H9 (cell line): ENCODE results near the gene SHTN1. TPM values are rescaled to one million over a fixed set of nuclear protein-coding genes. Genes with fewer than 3 reads are reported as not detected.
A peak's percentile ranks its signal among the peaks of the same experiment; 100 is the strongest.

ENCODE experiments used
- DNase-seq: peaks from one replicate; pipeline ENCODE4 v3.0.0-alpha.2; 2017
- H2AFZ ChIP-seq: one replicate; pipeline ENCODE4 v1.6.1; 2013; ENCODE audit warnings: mild to moderate bottlenecking, low read length, control low read depth, moderate library complexity
- H2AK5ac ChIP-seq: 2 replicates; pipeline ENCODE4 v1.6.1; 2013; ENCODE audit warnings: low read length, control low read depth, mixed read lengths; ENCODE audit not compliant: insufficient read length
- H2BK120ac ChIP-seq: one replicate; pipeline ENCODE4 v1.6.1; 2013; ENCODE audit warnings: low read depth, mild to moderate bottlenecking, low read length, control low read depth, inconsistent platforms; ENCODE audit not compliant: poor library complexity, severe bottlenecking
- H2BK12ac ChIP-seq: 2 replicates; pipeline ENCODE4 v1.6.1; 2013; ENCODE audit warnings: low read length, control low read depth, mixed read lengths, low read depth; ENCODE audit not compliant: insufficient read length
- H2BK15ac ChIP-seq: 2 replicates; pipeline ENCODE4 v1.6.1; 2013; ENCODE audit warnings: low read depth, low read length, control low read depth
- H2BK20ac ChIP-seq: one replicate; pipeline ENCODE4 v1.6.1; 2013; ENCODE audit warnings: low read depth, mild to moderate bottlenecking, low read length, control low read depth, inconsistent platforms; ENCODE audit not compliant: poor library complexity, severe bottlenecking
- H2BK5ac ChIP-seq: 2 replicates; pipeline ENCODE4 v1.6.1; 2013; ENCODE audit warnings: low read length, control low read depth, mixed read lengths; ENCODE audit not compliant: insufficient read length
- H3K14ac ChIP-seq: 2 replicates; pipeline ENCODE4 v1.6.1; 2013; ENCODE audit warnings: low read length, control low read depth; ENCODE audit not compliant: insufficient read depth
- H3K18ac ChIP-seq: 2 replicates; pipeline ENCODE4 v1.6.1; 2013; ENCODE audit warnings: low read depth, mild to moderate bottlenecking, mixed read lengths, low read length, control low read depth; ENCODE audit not compliant: insufficient read length
- H3K23ac ChIP-seq: 2 replicates; pipeline ENCODE4 v1.6.1; 2013; ENCODE audit warnings: low read length, control low read depth, mixed read lengths, low read depth; ENCODE audit not compliant: insufficient read length
- H3K23me2 ChIP-seq: 2 replicates; pipeline ENCODE4 v1.6.1; 2013; ENCODE audit warnings: low read depth, mild to moderate bottlenecking, mixed read lengths, low read length, control low read depth; ENCODE audit not compliant: insufficient read length, poor library complexity, severe bottlenecking
- H3K27ac ChIP-seq: 2 replicates; pipeline ENCODE4 v1.5.1; 2013; ENCODE audit warnings: low read length, control low read depth, mixed read lengths, low read depth; ENCODE audit not compliant: insufficient read length
- H3K27me3 ChIP-seq: 2 replicates; pipeline ENCODE4 v1.6.1; 2013; ENCODE audit warnings: low read length, control low read depth, inconsistent platforms; ENCODE audit not compliant: insufficient read depth
- H3K4ac ChIP-seq: 2 replicates; pipeline ENCODE4 v1.6.1; 2013; ENCODE audit warnings: low read depth, mild to moderate bottlenecking, control low read depth, inconsistent platforms, low read length, moderate library complexity
- H3K4me1 ChIP-seq: 2 replicates; pipeline ENCODE4 v1.6.1; 2013; ENCODE audit warnings: low read length, control low read depth, inconsistent platforms; ENCODE audit not compliant: insufficient read depth
- H3K4me2 ChIP-seq: 2 replicates; pipeline ENCODE4 v1.6.1; 2013; ENCODE audit warnings: low read length, control low read depth, mixed read lengths; ENCODE audit not compliant: insufficient read length, insufficient read depth
- H3K56ac ChIP-seq: 2 replicates; pipeline ENCODE4 v1.6.1; 2013; ENCODE audit warnings: low read depth, mild to moderate bottlenecking, mixed read lengths, low read length, control low read depth; ENCODE audit not compliant: insufficient read length
- H3K79me1 ChIP-seq: 2 replicates; pipeline ENCODE4 v1.6.1; 2013; ENCODE audit warnings: low read depth, mild to moderate bottlenecking, moderate library complexity, low read length, control low read depth, inconsistent platforms; ENCODE audit not compliant: insufficient read depth, poor library complexity, severe bottlenecking
- H3K79me2 ChIP-seq: 2 replicates; pipeline ENCODE4 v1.6.1; 2013; ENCODE audit warnings: low read length, control low read depth, inconsistent platforms; ENCODE audit not compliant: insufficient read depth
- H3K9ac ChIP-seq: 2 replicates; pipeline ENCODE4 v1.6.1; 2013; ENCODE audit warnings: low read length, control low read depth, mixed read lengths; ENCODE audit not compliant: insufficient read length; ENCODE audit errors: extremely low read depth
- H3K9me3 ChIP-seq: one replicate; pipeline ENCODE4 v1.6.1; 2013; ENCODE audit warnings: low read depth, low read length, inconsistent platforms; ENCODE audit not compliant: control insufficient read depth
- H3T11ph ChIP-seq: one replicate; pipeline ENCODE4 v1.6.1; 2013; ENCODE audit warnings: mild to moderate bottlenecking, low read length, control low read depth, inconsistent platforms
- H4K20me1 ChIP-seq: one replicate; pipeline ENCODE4 v1.6.1; 2013; ENCODE audit not compliant: control insufficient read depth, insufficient read length, insufficient read depth
- H4K5ac ChIP-seq: 2 replicates; pipeline ENCODE4 v1.6.1; 2013; ENCODE audit warnings: low read depth, mild to moderate bottlenecking, mixed read lengths, low read length, control low read depth; ENCODE audit not compliant: insufficient read length
- H4K8ac ChIP-seq: replicated peaks from 2 replicates; pipeline ENCODE4 v1.6.1; 2013; ENCODE audit warnings: low read length, control low read depth, mixed read lengths, low read depth; ENCODE audit not compliant: insufficient read length
- H4K91ac ChIP-seq: 2 replicates; pipeline ENCODE4 v1.6.1; 2013; ENCODE audit warnings: low read depth, mild to moderate bottlenecking, moderate library complexity, mixed read lengths, low read length, control low read depth; ENCODE audit not compliant: insufficient read length
- H3K27ac Mint-ChIP-seq, 3 experiments: 2 replicates in 2 of 3; 3 replicates in 1 of 3; pipeline ENCODE4 v1.8.0; 2020 to 2021; ENCODE audit warnings: mixed read lengths in 3 of 3, mild to moderate bottlenecking in 1 of 3, moderate library complexity in 1 of 3
- H3K27me3 Mint-ChIP-seq: 2 replicates; pipeline ENCODE4 v1.8.0; 2021; ENCODE audit warnings: low read depth, mild to moderate bottlenecking, moderate library complexity, mixed read lengths
- H3K36me3 Mint-ChIP-seq, 3 experiments: 2 replicates in 2 of 3; 3 replicates in 1 of 3; pipeline ENCODE4 v1.8.0; 2020 to 2021; ENCODE audit warnings: low read depth in 3 of 3, mixed read lengths in 3 of 3; ENCODE audit not compliant: insufficient read depth in 1 of 3
- H3K4me1 Mint-ChIP-seq, 2 experiments: 2 replicates each; pipeline ENCODE4 v1.8.0; 2020; ENCODE audit warnings: mixed read lengths in 2 of 2
- H3K4me3 Mint-ChIP-seq, 2 experiments: 2 replicates in 1 of 2; 3 replicates in 1 of 2; pipeline ENCODE4 v1.8.0; 2020 to 2021; ENCODE audit warnings: mild to moderate bottlenecking in 2 of 2, mixed read lengths in 2 of 2, moderate library complexity in 1 of 2
- H3K9me3 Mint-ChIP-seq, 2 experiments: 2 replicates in 1 of 2; 3 replicates in 1 of 2; pipeline ENCODE4 v1.8.0; 2020; ENCODE audit warnings: mild to moderate bottlenecking in 2 of 2, mixed read lengths in 2 of 2, moderate library complexity in 1 of 2
- WGBS: extraction: QIAGEN DNeasy Blood & Tissue Kit; methylation state at CpG from one replicate; pipeline ENCODE4 v1.1.7; 2013; ENCODE audit warnings: missing lambda C conversion rate, low lambda C conversion rate, mixed read lengths; ENCODE audit not compliant: insufficient read length; ENCODE audit errors: extremely low coverage; 5-methylcytosine and 5-hydroxymethylcytosine counted together
- total RNA-seq: library from RNA; stranded (reverse); gene quantifications from 2 replicates; pipeline ENCODE4 v1.2.1, GENCODE V29; 2021
- TF ChIP-seq, protein P1 (sequence below): fragments of 200-600 bp; sonication (generic); conservative IDR thresholded peaks from 3 replicates; pipeline ENCODE4 v1.8.0; 2021; ENCODE audit warnings: antibody characterized with exemption, mild to moderate bottlenecking

Gene SHTN1
- total RNA-seq, 1 experiment from 2014 or later, result 22.1 TPM

DNA sequence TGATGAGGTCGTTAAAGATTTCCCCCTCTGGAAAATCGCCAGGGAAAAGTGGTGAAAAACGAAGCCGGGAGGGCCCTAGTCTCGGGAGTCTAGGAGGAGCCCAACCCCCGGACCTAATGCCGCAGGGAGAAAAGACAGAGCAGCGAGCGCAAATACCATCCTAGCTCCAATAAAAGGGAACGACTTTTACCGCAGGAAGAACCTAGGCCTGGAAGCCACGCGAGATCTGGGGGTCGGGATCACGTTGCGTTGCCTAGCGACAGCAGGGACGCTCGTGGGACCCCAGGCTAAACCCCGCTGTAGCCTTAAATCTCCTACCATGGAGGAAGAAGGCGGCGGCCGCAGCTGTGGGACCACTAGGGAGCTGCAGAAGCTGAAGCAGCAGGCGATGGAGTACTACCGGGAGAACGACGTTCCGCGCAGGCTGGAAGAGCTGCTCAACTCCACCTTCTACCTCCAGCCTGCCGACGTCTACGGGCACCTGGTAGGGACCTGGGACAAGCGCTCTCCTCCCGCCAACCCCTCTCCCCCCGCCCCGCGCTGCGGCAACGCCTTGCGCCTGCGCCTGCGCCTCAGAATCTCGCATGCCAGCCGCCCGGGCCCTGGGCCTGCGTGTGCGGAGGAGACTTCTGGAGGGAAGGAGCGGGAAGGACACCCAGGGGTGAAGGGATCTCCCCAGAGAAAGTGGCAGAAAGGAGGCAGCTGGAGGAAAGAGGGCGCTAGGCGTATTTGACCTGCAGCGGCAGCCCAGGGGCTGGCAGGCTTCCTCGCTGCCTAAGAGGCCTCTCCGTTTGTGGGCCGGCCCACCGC, 155.5 kb downstream of the SHTN1 start, which contains the start of gene ENO4:
Gene ENO4 (plus strand): TSS at position 252 of the 810 bp plus-strand sequence. CDS start 68 bp downstream, at position 320.
- no CpG with 5 or more reads among the region's 55 CpGs for WGBS
- H4K20me1 ChIP-seq, result no peaks in the 10 kb centered on the region
- TF ChIP-seq, protein P1, sequence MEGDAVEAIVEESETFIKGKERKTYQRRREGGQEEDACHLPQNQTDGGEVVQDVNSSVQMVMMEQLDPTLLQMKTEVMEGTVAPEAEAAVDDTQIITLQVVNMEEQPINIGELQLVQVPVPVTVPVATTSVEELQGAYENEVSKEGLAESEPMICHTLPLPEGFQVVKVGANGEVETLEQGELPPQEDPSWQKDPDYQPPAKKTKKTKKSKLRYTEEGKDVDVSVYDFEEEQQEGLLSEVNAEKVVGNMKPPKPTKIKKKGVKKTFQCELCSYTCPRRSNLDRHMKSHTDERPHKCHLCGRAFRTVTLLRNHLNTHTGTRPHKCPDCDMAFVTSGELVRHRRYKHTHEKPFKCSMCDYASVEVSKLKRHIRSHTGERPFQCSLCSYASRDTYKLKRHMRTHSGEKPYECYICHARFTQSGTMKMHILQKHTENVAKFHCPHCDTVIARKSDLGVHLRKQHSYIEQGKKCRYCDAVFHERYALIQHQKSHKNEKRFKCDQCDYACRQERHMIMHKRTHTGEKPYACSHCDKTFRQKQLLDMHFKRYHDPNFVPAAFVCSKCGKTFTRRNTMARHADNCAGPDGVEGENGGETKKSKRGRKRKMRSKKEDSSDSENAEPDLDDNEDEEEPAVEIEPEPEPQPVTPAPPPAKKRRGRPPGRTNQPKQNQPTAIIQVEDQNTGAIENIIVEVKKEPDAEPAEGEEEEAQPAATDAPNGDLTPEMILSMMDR, result no peak
- H2AK5ac ChIP-seq, result no peak within 1 kb of the TSS
- H2BK5ac ChIP-seq, result no peak within 1 kb of the TSS
- no peak within 1 kb of the TSS for H3K23ac ChIP-seq
- H3K79me1 ChIP-seq, result no peaks in the 10 kb centered on the region
- H3K36me3 Mint-ChIP-seq, result no peaks in the 10 kb centered on the region; a peak in 1 of 7 replicates
- H3K9ac ChIP-seq, result peak within 1 kb of the TSS; percentile 44
- no peak within 1 kb of the TSS for H2BK20ac ChIP-seq
- no peak within 1 kb of the TSS for H3K56ac ChIP-seq
- no peaks in the 10 kb centered on the region; a peak in 1 of 5 replicates for H3K9me3 Mint-ChIP-seq
- no peak within 1 kb of the TSS for H3T11ph ChIP-seq
- peaks cover 9% of the 10 kb centered on the region for H3K23me2 ChIP-seq
- peak within 1 kb of the TSS; percentile 85 to 90 for H3K4me3 Mint-ChIP-seq
- DNase-seq, result peak; percentile 94
- H3K4me1 Mint-ChIP-seq, result peaks cover 28 to 30% of the 10 kb centered on the region in 2 experiments
- H3K79me2 ChIP-seq, result no peaks in the 10 kb centered on the region
- H4K8ac ChIP-seq, result no peak within 1 kb of the TSS
- H2AFZ ChIP-seq, result no peak within 1 kb of the TSS
- H3K27me3 Mint-ChIP-seq, result peaks cover 32% of the 10 kb centered on the region
- no peak within 1 kb of the TSS for H2BK15ac ChIP-seq
- peaks cover 10% of the 10 kb centered on the region; the same call in 1 of the 2 replicates for H3K4me1 ChIP-seq
- no peak within 1 kb of the TSS for H2BK12ac ChIP-seq
- peak within 1 kb of the TSS in 2 of 3 experiments; percentile 49 to 89; a peak in 4 of 7 replicates for H3K27ac Mint-ChIP-seq
- no peak within 1 kb of the TSS for H4K5ac ChIP-seq
- H3K18ac ChIP-seq, result peak within 1 kb of the TSS; percentile 51
- H3K27me3 ChIP-seq, result no peaks in the 10 kb centered on the region
- H3K4ac ChIP-seq, result no peak within 1 kb of the TSS
- H3K27ac ChIP-seq, result no peak within 1 kb of the TSS
- H3K14ac ChIP-seq, result peak within 1 kb of the TSS; percentile 67; the same call in 1 of the 2 replicates
- H3K4me2 ChIP-seq, result peak within 1 kb of the TSS; percentile 67
- no peak within 1 kb of the TSS for H2BK120ac ChIP-seq
- no peaks in the 10 kb centered on the region for H3K9me3 ChIP-seq
- H4K91ac ChIP-seq, result no peak within 1 kb of the TSS
